ENCODE results near the gene PEX6.

DNA sequence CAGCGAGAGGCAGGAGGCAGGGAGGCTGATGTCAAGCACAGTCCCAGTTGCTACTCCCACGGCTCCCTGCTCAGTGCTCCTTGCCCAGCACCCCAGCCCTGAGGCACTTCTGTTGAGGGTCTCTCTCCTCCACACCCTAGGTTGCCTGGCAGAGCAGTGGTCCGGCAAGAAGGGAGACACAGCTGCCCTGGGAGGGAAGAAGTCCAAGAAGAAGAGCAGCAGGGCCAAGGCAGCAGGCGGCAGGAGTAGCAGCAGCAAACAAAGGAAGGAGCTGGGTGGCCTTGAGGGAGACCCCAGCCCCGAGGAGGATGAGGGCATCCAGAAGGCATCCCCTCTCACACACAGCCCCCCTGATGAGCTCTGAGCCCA is 40.6 kb downstream of the PEX6 start:
- TF ChIP-seq, protein P1, sequence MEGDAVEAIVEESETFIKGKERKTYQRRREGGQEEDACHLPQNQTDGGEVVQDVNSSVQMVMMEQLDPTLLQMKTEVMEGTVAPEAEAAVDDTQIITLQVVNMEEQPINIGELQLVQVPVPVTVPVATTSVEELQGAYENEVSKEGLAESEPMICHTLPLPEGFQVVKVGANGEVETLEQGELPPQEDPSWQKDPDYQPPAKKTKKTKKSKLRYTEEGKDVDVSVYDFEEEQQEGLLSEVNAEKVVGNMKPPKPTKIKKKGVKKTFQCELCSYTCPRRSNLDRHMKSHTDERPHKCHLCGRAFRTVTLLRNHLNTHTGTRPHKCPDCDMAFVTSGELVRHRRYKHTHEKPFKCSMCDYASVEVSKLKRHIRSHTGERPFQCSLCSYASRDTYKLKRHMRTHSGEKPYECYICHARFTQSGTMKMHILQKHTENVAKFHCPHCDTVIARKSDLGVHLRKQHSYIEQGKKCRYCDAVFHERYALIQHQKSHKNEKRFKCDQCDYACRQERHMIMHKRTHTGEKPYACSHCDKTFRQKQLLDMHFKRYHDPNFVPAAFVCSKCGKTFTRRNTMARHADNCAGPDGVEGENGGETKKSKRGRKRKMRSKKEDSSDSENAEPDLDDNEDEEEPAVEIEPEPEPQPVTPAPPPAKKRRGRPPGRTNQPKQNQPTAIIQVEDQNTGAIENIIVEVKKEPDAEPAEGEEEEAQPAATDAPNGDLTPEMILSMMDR (IDR thresholded peaks at IDR 0.05), result no peak
- no peak for TF ChIP-seq POLR2A (IDR thresholded peaks at IDR 0.05)
- no peak for TF ChIP-seq POLR2AphosphoS5 (IDR thresholded peaks at IDR 0.05)

All from breast epithelium (tissue), 3 donors.